Activated T-helper 17 cell treated with anti-CD3 and anti-CD28 coated beads, Interleukin-2, amount 50 U/mL, for 72 hours (primary cell): ENCODE data around the gene EFEMP1. TPM values are rescaled to one million over a fixed set of nuclear protein-coding genes. Genes with fewer than 3 reads are reported as not detected.
A peak's percentile ranks its signal among the peaks of the same experiment; 100 is the strongest.

Source experiments
- ATAC-seq: fragments of 150-1000 bp; cut with Tn5 transposase; replicated peaks from 2 replicates; pipeline ENCODE4 v1.10.0; 2021; ENCODE audit warnings: mild to moderate bottlenecking, moderate library complexity
- H3K27ac Mint-ChIP-seq: one replicate; pipeline ENCODE4 v1.8.0; 2022; ENCODE audit warnings: mixed read lengths
- H3K27me3 Mint-ChIP-seq: one replicate; pipeline ENCODE4 v1.8.0; 2022; ENCODE audit warnings: mixed read lengths
- H3K36me3 Mint-ChIP-seq: one replicate; pipeline ENCODE4 v1.8.0; 2022; ENCODE audit warnings: low read depth, mild to moderate bottlenecking, mixed read lengths
- H3K4me1 Mint-ChIP-seq: one replicate; pipeline ENCODE4 v1.8.0; 2022; ENCODE audit warnings: mixed read lengths
- H3K4me3 Mint-ChIP-seq: one replicate; pipeline ENCODE4 v1.8.0; 2022; ENCODE audit warnings: mild to moderate bottlenecking, mixed read lengths
- H3K9me3 Mint-ChIP-seq: one replicate; pipeline ENCODE4 v1.8.0; 2022; ENCODE audit warnings: mixed read lengths
- total RNA-seq, 2 donors: library from RNA; stranded (reverse); gene quantifications; one replicate each; pipeline ENCODE4 v1.2.3, GENCODE V29; 2022

The EFEMP1 gene
- total RNA-seq, result not detected

- H3K4me3 Mint-ChIP-seq, result peak within 1 kb of the TSS; percentile 5
- H3K9me3 Mint-ChIP-seq, result peaks cover 7% of the 10 kb centered on the region
- no peaks in the 10 kb centered on the region for H3K4me1 Mint-ChIP-seq
- H3K36me3 Mint-ChIP-seq, result no peaks in the 10 kb centered on the region
- ATAC-seq, result no peak
- H3K27ac Mint-ChIP-seq, result no peak within 1 kb of the TSS
- H3K27me3 Mint-ChIP-seq, result peaks cover 37% of the 10 kb centered on the region
These were observed at the start of gene EFEMP1 for GRCh38 chr2:55923091-55923981. Gene EFEMP1, minus strand, starts transcription at chr2:55923782. Its CDS starts 1,342 bp downstream, at chr2:55922440.

- H3K4me3 Mint-ChIP-seq, result no peak overlapping the region
- ATAC-seq, result no peak
- no peak overlapping the region for H3K27ac Mint-ChIP-seq
- H3K9me3 Mint-ChIP-seq, result no peaks in the 10 kb centered on the region
- no peaks in the 10 kb centered on the region for H3K4me1 Mint-ChIP-seq
- no peaks in the 10 kb centered on the region for H3K36me3 Mint-ChIP-seq
- peaks cover 4% of the 10 kb centered on the region for H3K27me3 Mint-ChIP-seq
These were observed 46.9 kb upstream of the EFEMP1 start for GRCh38 chr2:55970500-55970899.

GRCh38 chr2:55968941-55969340, 45.4 kb upstream of the EFEMP1 start:
- no peaks in the 10 kb centered on the region for H3K4me1 Mint-ChIP-seq

GRCh38 chr2:55966401-55967118, 43.0 kb upstream of the EFEMP1 start:
- no peaks in the 10 kb centered on the region for H3K36me3 Mint-ChIP-seq
- H3K4me3 Mint-ChIP-seq, result no peak overlapping the region
- no peaks in the 10 kb centered on the region for H3K4me1 Mint-ChIP-seq

More at GRCh38 chr2:55968941-55969340, 45.4 kb upstream of the EFEMP1 start:
- Mint-ChIP-seq H3K27ac (no peak overlapping the region), H3K9me3 (no peaks in the 10 kb centered on the region), H3K4me3 (no peak overlapping the region), H3K36me3 (no peaks in the 10 kb centered on the region), H3K27me3 (peaks cover 4% of the 10 kb centered on the region)
- ATAC-seq, result no peak

GRCh38 chr2:55965966-55966365, 42.4 kb upstream of the EFEMP1 start:
- peaks cover 9% of the 10 kb centered on the region for H3K27me3 Mint-ChIP-seq
- no peaks in the 10 kb centered on the region for H3K36me3 Mint-ChIP-seq
- H3K4me1 Mint-ChIP-seq, result no peaks in the 10 kb centered on the region
- H3K9me3 Mint-ChIP-seq, result no peaks in the 10 kb centered on the region
- H3K27ac Mint-ChIP-seq, result no peak overlapping the region
- ATAC-seq, result no peak
- no peak overlapping the region for H3K4me3 Mint-ChIP-seq

More at GRCh38 chr2:55966401-55967118, 43.0 kb upstream of the EFEMP1 start:
- Mint-ChIP-seq H3K27ac (no peak overlapping the region), H3K9me3 (no peaks in the 10 kb centered on the region), H3K27me3 (peaks cover 5% of the 10 kb centered on the region)
- no peak for ATAC-seq

GRCh38 chr2:55965276-55965675, 41.7 kb upstream of the EFEMP1 start:
- Mint-ChIP-seq H3K27me3 (peaks cover 9% of the 10 kb centered on the region), H3K9me3 (no peaks in the 10 kb centered on the region), H3K36me3 (no peaks in the 10 kb centered on the region), H3K27ac (no peak overlapping the region), H3K4me1 (no peaks in the 10 kb centered on the region), H3K4me3 (no peak overlapping the region)
- no peak for ATAC-seq

- Mint-ChIP-seq H3K36me3 (no peaks in the 10 kb centered on the region), H3K4me3 (no peak overlapping the region), H3K4me1 (no peaks in the 10 kb centered on the region)
These were observed 39.3 kb upstream of the EFEMP1 start for GRCh38 chr2:55962915-55963314.

GRCh38 chr2:55961318-55961911, 37.8 kb upstream of the EFEMP1 start:
- H3K27me3 Mint-ChIP-seq, result peaks cover 8% of the 10 kb centered on the region
- no peak overlapping the region for H3K27ac Mint-ChIP-seq
- H3K36me3 Mint-ChIP-seq, result no peaks in the 10 kb centered on the region
- no peaks in the 10 kb centered on the region for H3K9me3 Mint-ChIP-seq
- no peak for ATAC-seq
- H3K4me3 Mint-ChIP-seq, result no peak overlapping the region
- H3K4me1 Mint-ChIP-seq, result no peaks in the 10 kb centered on the region

More at GRCh38 chr2:55962915-55963314, 39.3 kb upstream of the EFEMP1 start:
- Mint-ChIP-seq H3K9me3 (no peaks in the 10 kb centered on the region), H3K27ac (no peak overlapping the region), H3K27me3 (peaks cover 8% of the 10 kb centered on the region)
- ATAC-seq, result no peak

- no peaks in the 10 kb centered on the region for H3K9me3 Mint-ChIP-seq
- no peak overlapping the region for H3K27ac Mint-ChIP-seq
- H3K4me3 Mint-ChIP-seq, result no peak overlapping the region
- ATAC-seq, result no peak
- no peaks in the 10 kb centered on the region for H3K36me3 Mint-ChIP-seq
- peaks cover 8% of the 10 kb centered on the region for H3K27me3 Mint-ChIP-seq
- H3K4me1 Mint-ChIP-seq, result no peaks in the 10 kb centered on the region
These were observed 35.2 kb upstream of the EFEMP1 start for GRCh38 chr2:55958756-55959155.

GRCh38 chr2:55957142-55957541, 33.6 kb upstream of the EFEMP1 start:
- Mint-ChIP-seq H3K9me3 (no peaks in the 10 kb centered on the region), H3K27ac (no peak overlapping the region)
- no peak for ATAC-seq

GRCh38 chr2:55954306-55955035, 30.9 kb upstream of the EFEMP1 start:
- Mint-ChIP-seq H3K4me3 (no peak overlapping the region), H3K9me3 (no peaks in the 10 kb centered on the region), H3K36me3 (no peaks in the 10 kb centered on the region), H3K27ac (no peak overlapping the region), H3K4me1 (no peaks in the 10 kb centered on the region), H3K27me3 (peaks cover 6% of the 10 kb centered on the region)
- no peak for ATAC-seq

More at GRCh38 chr2:55957142-55957541, 33.6 kb upstream of the EFEMP1 start:
- no peaks in the 10 kb centered on the region for H3K4me1 Mint-ChIP-seq
- peaks cover 8% of the 10 kb centered on the region for H3K27me3 Mint-ChIP-seq
- H3K4me3 Mint-ChIP-seq, result no peak overlapping the region
- no peaks in the 10 kb centered on the region for H3K36me3 Mint-ChIP-seq

- no peaks in the 10 kb centered on the region for H3K4me1 Mint-ChIP-seq
- peaks cover 4% of the 10 kb centered on the region for H3K27me3 Mint-ChIP-seq
- H3K9me3 Mint-ChIP-seq, result no peaks in the 10 kb centered on the region
- H3K4me3 Mint-ChIP-seq, result no peak overlapping the region
- no peak for ATAC-seq
- no peaks in the 10 kb centered on the region for H3K36me3 Mint-ChIP-seq
- no peak overlapping the region for H3K27ac Mint-ChIP-seq
These were observed 28.8 kb upstream of the EFEMP1 start for GRCh38 chr2:55952415-55952814.

- Mint-ChIP-seq H3K9me3 (no peaks in the 10 kb centered on the region), H3K4me3 (no peak overlapping the region), H3K27ac (no peak overlapping the region), H3K27me3 (peaks cover 4% of the 10 kb centered on the region), H3K36me3 (no peaks in the 10 kb centered on the region), H3K4me1 (no peaks in the 10 kb centered on the region)
- ATAC-seq, result no peak
These were observed 28.0 kb upstream of the EFEMP1 start for GRCh38 chr2:55951533-55951932.

GRCh38 chr2:55949613-55950012, 26.0 kb upstream of the EFEMP1 start:
- Mint-ChIP-seq H3K4me3 (no peak overlapping the region), H3K9me3 (peaks cover 4% of the 10 kb centered on the region), H3K27me3 (peaks cover 4% of the 10 kb centered on the region), H3K27ac (no peak overlapping the region), H3K4me1 (no peaks in the 10 kb centered on the region), H3K36me3 (no peaks in the 10 kb centered on the region)
- no peak for ATAC-seq
